Activated T-cell treated with anti-CD3 and anti-CD28 coated beads for 24 hours (primary cell): Measurements from ENCODE around the gene GPR82.
"Not testable (repeated sequence)": the region's sequence is repeated elsewhere in the genome, so short reads cannot be mapped to it uniquely, and the experiment has no call there.

Experiments used
- DNase-seq: peaks from one replicate; pipeline ENCODE4 v3.0.0-alpha.2; 2020; ENCODE audit warnings: low read depth

The GPR82 gene

GRCh38 chrX:41719610-41720009 lies 4.4 kb upstream of the GPR82 start:
- not testable (repeated sequence) for DNase-seq

- peak; percentile 7 for DNase-seq
Measured at GRCh38 chrX:41720125-41720779, 3.7 kb upstream of the GPR82 start.

- DNase-seq, result no peak
Measured at GRCh38 chrX:41721590-41721989, 2.4 kb upstream of the GPR82 start.

GRCh38 chrX:41722214-41722613 lies 1.8 kb upstream of the GPR82 start:
- no peak for DNase-seq

GRCh38 chrX:41722816-41723618 lies 964 bp upstream of the GPR82 start:
- DNase-seq, result no peak

GRCh38 chrX:41728125-41728524 lies 4.1 kb downstream of the GPR82 start:
- DNase-seq, result no peak

- DNase-seq, result no peak
Measured at GRCh38 chrX:41730081-41730480, 6.1 kb downstream of the GPR82 start.

GRCh38 chrX:41732260-41732659 lies 8.3 kb downstream of the GPR82 start:
- no peak for DNase-seq

- no peak for DNase-seq
Measured at GRCh38 chrX:41733939-41734338, 10.0 kb downstream of the GPR82 start.

GRCh38 chrX:41734530-41734929 lies 10.5 kb downstream of the GPR82 start:
- DNase-seq, result no peak

- DNase-seq, result no peak
Measured at GRCh38 chrX:41737065-41737464, 13.1 kb downstream of the GPR82 start.

- no peak for DNase-seq
Measured at GRCh38 chrX:41739871-41740270, 15.9 kb downstream of the GPR82 start.

- no peak for DNase-seq
Measured at GRCh38 chrX:41750716-41751115, 26.7 kb downstream of the GPR82 start.

- no peak for DNase-seq
Measured at GRCh38 chrX:41758401-41758800, 34.4 kb downstream of the GPR82 start.

GRCh38 chrX:41759817-41760216 lies 35.8 kb downstream of the GPR82 start:
- no peak for DNase-seq

- no peak for DNase-seq
Measured at GRCh38 chrX:41761169-41761568, 37.2 kb downstream of the GPR82 start.

- no peak for DNase-seq
Measured at GRCh38 chrX:41761702-41762101, 37.7 kb downstream of the GPR82 start.

- DNase-seq, result no peak
Measured at GRCh38 chrX:41779030-41779564, 55.1 kb downstream of the GPR82 start.
